Glomerular visceral epithelial cell (primary cell): ENCODE results near the gene NUDT13.

Experiments used
- DNase-seq: peaks from one replicate; pipeline ENCODE4 v3.0.0-alpha.2; 2016; ENCODE audit errors: extremely low spot score

Gene NUDT13

DNA sequence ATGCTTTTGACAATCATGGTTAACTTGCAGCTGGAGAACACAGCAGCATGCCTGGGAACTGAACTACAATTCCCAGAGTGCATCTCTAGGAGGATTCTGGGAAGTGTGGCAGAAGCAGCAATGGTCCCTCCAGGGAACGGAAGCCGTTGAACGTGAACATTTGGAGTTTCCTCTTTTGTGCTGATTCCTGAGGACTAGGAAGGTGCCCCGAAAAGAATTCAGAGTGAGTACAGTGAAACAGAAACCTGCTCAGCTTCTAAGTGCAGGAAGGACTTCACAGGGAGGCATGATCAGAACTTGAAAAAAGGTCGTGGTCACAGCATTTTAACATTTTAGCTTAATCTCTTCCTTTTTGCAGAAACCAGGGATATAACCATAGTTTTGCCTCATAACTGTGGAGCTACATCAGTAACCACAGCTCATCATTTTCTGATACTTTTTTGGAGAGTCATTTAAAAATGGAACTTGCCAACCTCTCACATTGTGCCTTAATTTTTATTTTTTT lies at the start of gene NUDT13:
TSS of gene NUDT13 (plus strand) at position 111 of the 505 bp plus-strand sequence. CDS start 3,911 bp downstream, outside the sequence.
- peak; percentile 81 for DNase-seq

DNA sequence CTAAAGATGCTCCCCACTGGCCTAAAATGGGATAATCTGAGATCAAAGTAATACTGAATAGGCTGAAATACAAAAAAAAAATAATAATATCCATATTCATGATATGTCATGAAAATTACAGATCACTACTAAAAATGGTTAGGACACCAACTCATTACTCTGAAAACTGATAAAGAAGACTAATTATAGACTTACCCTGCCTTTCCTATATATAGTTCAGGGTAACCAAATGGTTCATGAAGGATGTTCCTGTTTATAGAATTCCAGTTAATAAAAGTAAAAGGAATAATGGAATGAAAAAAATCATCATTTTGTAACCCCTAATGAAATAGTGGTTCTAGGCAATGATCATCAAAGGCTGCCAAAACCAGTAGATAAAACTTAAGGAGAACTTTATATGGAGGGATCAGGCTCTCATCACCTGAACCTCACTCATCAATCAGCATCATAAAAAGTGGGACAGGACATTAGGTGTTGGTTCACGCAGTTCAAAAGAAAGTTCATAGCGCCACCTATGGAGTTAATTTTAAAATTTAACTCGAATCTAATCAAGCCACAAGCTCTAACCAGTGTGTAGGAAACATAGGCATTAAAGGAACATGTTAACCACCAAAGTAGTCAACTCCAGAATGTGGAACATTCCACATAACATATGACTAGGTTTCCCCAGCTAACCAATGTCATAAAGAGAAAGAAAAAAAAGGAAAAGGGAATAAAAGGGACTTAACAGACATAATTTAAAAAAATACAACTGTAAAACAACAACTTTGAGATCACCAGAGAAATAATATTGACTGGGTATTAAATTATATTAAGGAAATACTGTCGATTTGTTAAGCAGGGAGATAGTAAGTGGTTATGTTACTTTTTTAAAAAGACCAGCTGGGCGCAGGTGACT lies 49.3 kb upstream of the NUDT13 start:
- DNase-seq, result peak; percentile 44

DNA sequence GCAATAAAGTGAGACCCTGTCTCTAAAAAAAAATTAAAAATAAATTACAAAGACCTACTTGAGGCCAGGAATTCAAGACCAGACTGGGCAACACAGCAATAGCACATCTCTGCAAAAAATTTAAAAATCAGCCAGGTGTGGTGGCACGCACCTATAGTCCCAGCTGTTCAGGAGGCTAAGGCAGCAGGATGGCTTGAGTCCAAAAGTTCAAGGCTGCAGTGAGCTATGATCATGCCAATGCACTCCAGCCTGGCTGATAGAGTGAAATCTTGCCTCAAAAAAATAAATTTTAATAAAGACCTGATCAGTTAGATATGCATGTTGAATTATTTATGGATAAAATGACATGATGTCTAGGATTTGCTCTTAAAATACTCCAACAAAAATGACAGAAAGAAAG lies 48.5 kb upstream of the NUDT13 start:
- no peak for DNase-seq

DNA sequence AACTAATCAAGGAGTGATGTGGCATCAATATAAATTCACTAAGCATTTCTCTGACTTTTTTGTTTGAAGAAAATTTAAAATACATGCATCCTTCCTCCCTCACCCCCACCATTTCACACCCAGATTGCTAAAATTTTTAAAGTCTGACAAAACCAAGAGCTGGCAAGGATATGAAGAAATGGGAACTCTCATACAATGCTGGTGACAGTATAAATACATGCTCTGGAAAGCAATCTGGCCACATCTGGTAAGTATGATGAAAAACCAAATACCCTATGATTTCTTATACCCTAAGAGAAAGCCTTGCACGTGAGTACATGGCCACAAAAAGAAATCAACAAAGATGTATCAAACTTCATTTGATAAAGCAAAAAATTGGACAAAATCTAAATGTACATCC lies 44.8 kb upstream of the NUDT13 start:
- DNase-seq, result no peak

DNA sequence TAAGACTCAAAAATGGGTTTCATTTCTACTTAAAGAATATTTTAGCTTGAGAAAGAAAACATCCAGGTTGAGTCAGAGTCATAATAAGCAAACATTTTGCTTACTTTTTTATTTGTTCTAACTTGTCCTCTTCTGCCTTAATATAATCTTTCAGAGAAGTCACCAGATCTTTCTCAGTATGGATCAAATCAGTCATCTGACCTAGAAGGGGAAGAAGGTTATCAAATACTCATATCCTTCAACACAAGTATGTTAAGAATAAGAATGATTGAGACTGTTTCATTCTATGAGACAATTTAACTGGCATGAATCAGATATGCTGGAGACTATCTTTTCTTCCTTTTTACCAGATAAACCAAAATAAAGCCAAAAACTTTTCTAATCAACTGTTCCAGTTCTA lies 36.6 kb upstream of the NUDT13 start:
- DNase-seq, result no peak

DNA sequence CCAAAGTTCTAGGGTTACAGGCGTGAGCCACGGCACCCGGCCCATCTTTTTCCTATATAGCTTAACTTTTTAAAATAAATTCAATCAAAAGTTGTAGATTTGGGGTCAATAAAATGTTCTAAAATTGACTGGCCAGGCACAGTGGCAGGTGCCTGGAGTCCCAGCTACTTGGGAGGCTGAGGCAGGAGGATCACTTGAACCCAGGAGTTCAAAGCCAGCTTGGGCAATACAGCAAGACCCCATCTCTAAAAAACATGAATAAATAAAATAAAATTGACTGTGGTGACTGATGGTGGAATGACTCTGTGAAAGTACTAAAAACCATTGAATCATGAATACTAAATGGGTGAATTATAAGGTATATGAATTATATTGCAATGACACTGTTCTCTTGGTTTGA lies 34.4 kb upstream of the NUDT13 start:
- no peak for DNase-seq

DNA sequence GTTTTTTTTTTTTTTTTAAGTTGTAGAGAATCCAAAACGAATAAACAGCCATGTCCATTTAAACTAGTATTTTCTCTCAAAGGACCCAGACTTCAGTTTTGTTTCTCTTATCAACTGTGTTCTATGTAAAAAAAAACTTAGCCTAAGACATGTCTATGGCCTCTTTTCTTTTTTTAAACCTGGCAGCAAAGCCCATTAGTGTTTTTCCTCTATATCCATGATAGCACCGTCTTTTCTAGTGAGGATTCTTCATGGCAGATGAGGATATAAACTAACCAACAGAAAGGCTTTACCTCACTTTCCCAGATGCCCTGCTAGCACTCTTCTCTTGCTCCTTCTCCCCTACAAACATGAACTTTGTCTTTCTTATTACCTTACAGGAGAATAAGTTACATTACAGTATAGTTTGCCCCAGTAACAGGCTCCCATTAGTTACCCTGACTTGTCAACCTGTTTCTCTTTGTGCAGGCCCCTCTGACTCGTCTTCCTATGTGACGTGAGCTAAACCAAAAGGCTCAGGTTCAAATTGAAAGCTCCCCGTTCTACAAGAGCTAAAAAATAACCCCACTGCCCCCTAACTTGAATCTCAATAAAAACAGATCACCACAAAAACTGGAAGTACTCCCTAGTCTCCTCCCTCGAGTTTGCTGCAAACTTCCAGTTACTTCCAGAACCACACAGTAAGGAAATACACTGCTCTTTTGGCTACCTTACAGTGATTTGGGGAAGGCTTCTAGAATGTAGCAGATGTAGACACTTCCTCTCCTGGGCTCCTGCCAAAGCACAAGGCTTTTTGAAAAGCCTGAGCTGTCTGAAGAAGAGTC lies 33.7 kb upstream of the NUDT13 start:
- peak; percentile 33 for DNase-seq

DNA sequence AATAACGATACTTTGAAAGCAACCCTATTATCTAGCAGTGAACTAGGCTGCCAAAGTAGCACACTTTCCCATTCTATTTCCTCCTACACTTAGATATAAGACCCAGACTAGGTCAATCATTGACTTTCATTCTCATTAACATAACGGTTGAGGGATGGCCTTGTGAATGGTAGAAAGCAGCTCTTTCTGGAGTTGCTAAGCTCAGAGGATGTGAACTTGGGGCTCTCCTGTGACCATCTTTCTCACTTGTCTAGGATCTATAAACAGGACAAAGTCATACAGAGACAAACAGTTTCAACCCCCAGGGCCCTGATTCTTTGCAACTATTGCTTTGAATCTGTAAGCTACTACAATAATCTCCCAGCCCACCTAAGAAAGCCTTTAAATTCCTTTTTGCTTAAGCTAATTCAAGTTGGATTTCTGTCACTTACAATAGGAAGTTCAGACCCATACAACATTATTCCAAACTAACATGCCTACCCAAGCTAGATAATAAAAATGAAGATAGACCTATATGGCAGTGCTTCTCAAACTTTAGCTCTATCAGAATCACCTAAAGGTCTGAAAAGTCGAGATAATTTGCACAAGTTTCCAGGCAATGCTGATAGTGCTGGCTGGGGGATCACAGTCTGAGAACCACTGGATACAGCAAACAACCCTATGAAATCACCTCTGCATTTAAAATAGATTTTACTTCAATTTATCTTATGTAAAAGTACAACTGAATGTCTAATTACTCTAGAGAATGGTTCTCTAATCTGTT lies 30.3 kb upstream of the NUDT13 start:
- no peak for DNase-seq

DNA sequence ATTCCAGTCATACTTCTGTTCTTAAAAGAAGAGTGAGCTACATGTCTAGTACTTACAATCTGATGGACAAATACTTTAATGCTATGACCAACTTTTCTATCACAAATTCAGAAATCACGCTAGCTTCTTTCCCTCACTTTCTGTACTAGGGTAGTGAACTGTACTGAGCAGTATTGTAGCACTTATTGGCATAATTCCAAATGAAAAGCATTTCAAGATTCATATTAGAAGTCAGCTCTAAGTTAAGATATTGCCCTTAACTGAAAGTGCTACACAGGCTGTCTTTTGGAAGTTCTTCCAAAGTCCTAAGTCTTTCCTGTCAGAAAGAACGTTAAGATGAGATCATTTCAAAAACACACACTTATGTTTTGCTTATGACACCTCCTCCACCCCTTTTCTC lies 27.0 kb upstream of the NUDT13 start:
- no peak for DNase-seq

DNA sequence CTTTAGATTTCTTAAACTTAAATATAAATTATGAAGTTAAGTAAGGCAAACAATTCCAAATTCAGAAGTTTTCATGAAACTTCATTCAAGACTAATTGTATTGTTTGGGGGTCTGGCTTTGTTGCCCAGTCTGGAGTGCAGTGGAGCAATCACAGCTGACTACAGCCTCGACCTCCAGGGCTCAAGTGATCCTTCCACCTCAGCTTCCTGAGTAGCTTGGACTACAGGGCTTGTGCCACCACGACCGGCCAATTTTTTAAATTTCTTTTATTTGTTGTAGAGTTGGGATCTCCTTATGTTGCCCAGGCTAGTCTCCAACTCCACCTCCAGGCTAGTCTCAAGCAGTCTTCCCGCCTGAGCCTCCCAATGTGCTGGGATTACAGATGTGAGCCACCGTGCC lies 26.0 kb upstream of the NUDT13 start:
- no peak for DNase-seq

DNA sequence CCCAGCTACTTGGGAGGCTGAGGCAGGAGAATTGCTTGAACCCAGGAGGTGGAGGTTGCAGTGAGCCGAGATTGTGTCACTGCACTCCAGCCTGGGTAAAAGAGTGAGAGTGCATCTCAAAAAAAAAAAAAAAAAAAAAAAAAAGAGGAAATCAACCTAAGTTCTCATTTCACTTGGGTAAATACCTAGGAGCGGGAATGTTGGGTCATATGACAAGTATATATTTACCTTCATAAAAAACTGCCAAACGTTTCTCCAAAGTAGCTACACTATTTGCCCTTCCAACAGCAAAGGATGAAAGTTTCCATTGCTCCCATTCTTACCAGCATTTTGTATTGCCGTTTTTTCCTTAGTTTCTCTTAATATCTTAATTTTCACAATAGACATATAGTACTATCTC lies 23.4 kb upstream of the NUDT13 start:
- DNase-seq, result no peak

DNA sequence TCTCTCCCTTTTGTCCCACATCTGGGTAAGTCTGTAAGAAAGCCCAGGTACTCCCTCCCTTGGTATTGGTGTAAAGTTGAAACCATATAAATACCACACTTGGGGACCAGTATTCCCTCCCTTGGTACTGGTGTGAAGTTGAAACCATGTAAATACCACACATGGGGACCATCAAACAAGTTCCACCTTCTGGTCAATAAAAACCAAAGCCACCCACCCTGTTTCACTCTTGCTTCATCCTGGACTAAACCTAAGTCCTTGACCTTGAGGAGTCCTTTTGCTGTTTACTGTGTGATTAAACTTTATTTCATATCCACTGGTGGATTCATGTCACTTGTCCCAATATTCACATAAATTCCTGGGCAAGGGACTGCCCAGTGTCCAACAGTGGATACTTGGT lies 22.0 kb upstream of the NUDT13 start:
- no peak for DNase-seq

DNA sequence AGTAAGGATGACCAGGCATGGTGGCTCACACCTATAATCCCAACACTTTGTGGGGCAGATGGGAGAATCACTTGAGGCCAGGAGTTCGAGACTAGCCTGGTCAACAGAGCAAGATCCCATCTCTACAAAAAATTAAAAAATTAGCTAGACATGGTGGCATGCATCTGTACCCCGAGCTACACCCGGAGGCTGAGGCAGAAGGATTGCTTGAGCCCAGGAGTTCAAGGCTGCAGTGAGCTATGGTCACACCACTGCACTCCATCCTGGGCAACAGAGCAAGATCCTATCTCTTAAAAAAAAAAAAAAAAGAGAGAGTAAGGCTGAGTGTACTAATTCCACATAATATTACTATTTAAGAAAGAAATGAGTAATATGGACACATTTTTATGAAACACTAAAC lies 17.4 kb upstream of the NUDT13 start:
- DNase-seq, result no peak

DNA sequence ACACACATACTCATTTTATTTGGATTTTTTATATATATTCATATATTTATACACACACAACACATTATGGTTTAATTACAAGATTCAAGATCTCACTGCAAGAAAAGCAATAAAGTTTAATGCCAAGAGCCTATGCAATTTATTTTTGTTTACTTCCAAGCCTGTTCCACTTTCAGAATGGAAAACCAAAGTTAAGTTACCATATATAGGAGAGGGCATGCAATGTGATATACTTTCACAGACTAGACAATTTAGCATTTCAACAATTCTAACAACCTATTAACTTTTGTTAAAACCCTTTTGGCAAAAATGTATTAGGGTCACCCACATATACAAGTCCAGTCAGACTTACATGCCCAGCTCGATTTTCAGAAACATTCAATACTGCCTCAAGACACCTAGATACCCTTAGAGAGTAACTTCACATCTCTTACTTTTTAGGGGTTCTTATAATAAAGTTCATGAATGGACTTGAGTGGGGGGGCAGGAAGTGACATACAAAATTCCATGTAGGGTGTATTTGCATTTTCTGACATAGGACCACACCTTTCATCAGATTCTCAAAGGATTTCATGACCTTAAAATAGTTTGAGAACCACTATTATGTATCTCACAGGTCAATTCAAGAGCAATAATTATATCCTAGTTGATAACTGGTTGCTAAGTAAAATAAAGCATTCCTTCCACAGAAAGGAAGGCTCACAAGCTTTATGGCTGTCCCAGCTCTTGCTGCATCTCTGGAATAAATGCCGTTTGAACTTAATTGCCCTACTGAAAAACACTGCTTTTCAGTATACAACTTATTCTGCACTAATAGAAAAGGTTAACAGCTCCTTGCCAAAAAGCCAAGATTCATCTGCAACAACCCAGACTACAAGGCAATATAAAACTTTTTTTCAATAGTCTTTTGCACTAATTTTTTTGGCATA lies 16.1 kb upstream of the NUDT13 start:
- DNase-seq, result peak; percentile 38

DNA sequence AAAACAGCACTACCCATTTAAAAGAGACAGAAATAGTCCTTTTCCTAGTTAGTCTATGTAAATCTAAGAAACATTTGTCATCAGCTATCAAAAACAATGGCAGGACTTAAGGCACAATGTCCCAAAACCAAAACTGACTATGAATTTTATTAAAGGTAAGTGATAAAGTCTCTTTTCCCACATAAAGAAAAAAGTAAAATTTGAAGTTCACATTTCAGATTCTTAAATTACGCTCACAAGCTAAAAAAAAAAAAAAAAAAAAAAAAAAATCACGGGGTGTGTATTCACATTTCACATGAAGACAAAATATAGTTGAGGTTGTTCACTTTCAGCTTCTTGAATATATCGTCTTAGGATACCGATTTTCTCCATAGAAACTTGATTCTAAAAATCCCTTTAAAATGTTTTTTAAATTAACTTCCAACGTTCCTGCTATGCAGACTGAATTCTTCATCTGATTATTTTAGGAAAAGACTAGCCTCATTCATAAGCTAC lies 15.2 kb upstream of the NUDT13 start:
- DNase-seq, result no peak

DNA sequence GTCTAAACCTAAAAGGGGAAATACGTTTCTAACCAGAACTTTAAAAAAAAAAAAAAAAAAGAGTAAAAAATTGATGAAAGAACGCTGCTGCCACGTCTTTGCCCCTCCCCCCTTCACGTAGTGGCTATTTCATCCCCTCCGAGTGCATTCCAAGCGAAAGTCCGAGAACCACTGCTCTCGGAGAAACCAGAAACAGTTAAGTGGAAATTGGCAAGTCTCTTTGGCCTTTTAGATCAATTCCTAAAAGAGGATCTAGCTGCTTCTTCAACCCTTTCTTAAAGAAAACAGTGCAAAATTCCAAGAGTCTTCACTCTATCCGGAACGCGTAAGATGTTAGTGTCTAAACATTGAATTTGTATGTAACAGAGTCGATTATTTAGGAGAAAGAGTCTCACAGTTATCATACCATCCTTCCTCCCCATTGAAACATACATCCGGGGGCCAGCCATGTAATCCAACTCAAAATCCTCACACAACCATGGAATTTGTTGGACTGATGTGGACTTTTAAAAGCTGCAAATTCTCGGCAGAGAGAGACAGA lies 14.7 kb upstream of the NUDT13 start:
- DNase-seq, result peak; percentile 77

DNA sequence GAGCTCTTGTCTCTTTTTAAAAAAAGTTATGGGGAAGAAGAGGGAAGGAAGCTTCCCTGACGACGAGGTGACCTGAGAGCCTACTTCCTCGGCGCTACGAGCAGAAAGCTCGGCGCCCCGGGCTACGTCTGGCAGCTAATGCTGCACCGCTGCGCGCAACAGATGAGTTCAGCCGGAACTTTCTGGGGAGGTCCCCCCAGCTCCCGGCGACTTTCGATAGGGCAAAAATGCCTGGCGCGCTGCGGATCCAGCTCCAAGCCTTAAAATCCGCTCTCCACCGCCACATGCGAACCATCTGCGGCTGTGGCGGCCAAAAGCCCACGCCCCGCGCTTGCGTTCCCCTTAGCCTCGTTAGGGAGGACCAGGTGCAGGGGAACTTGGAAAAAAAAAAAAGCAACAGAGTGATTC lies 14.2 kb upstream of the NUDT13 start:
- peak; percentile 72 for DNase-seq

DNA sequence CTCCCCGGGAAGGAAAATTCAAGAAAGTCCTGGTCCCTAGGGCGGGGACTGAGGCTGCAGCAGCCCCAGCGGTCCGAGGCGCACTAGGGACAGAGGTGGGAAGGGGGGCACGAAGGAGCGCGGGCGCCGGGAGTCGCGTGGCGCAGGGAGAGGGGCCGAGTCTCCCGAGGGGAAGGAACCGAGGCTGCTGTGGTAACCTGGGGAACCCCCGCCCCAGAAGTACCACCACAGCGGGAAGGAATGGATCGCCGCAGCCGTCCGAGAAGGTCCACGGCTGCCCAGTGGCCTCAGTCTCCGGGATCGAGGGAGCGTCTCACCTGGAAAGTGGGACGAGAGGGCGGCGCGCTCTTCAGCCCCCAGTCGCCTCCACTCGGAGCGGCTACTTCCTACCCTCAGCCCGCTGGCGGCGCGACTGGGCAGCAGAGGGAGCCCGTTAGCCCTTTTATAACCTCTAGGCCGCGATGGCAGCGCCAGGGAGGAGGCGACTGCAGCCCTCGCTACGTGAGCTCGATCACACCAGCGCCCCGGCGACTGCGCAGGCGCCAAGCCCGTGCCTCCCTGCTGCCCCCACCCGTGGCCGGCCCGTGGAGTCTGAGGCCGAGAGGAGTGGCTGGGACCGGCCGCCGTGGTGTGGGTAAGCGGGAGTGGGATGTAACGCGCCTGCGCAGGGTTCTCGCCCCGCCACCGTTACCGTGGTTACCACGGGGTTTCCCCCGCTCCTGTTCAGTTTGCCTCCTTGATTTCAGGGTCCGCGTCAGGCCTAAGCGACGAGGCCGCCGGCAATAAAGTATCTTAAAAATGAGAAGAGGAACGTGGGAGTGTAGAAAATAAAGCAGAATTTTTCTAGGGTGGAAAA lies 13.6 kb upstream of the NUDT13 start, which contains the start of gene P4HA1:
TSS of gene P4HA1 (minus strand) at position 418 of the 856 bp plus-strand sequence. CDS start 21,983 bp downstream, outside the sequence.
- peak; percentile 100 for DNase-seq

DNA sequence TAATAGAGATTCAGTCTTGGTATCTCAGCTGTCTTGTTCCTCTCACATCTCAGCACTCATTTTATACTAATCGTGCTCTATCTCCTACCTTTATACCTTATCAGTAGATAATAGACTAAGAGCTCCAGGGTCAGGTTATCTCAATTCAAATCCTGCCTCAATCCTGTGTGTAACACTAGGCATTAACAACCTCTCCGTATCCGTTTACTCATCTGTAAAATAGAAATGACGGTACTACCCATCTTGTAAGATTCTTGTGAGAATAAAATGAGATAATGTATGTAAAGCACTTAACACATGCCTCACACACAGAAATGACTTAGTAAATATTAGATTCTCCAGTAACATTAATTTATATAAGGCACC lies 13.0 kb upstream of the NUDT13 start:
- DNase-seq, result no peak
